ENCODE data around the gene CREBRF. TPM values are rescaled to one million over a fixed set of nuclear protein-coding genes. Genes with fewer than 3 reads are reported as not detected.

The CREBRF gene
- total RNA-seq, 1 experiment from 2014 or later = 12.3 TPM

GRCh38 chr5:173188280-173188679 is 132.1 kb downstream of the CREBRF start:
- Mint-ChIP-seq H3K4me1 (ENCODE audit: low read depth, unreplicated experiment) (no peaks in the 10 kb centered on the region), H3K9me3 (ENCODE audit: unreplicated experiment) (no peaks in the 10 kb centered on the region), H3K27me3 (ENCODE audit: insufficient read depth, unreplicated experiment) (no peaks in the 10 kb centered on the region), H3K4me3 (ENCODE audit: unreplicated experiment) (no peak overlapping the region), H3K27ac (ENCODE audit: unreplicated experiment) (no peak overlapping the region), H3K36me3 (ENCODE audit: insufficient read depth, unreplicated experiment) (no peaks in the 10 kb centered on the region)
- no peak for DNase-seq
- intact Hi-C loops (cut with micrococcal nuclease; ENCODE audit: unreplicated experiment) = no loop called here
- CTCF ChIA-PET = no interaction called here
- BruUV-seq (replicated peaks) = no TSS peak
- H3K4me3 ChIP-seq (ENCODE audit: low read depth, low read length) = no peak overlapping the region
- no peaks in the 10 kb centered on the region for H3K4me1 ChIP-seq
- H3K36me3 ChIP-seq (ENCODE audit: control insufficient read depth, insufficient read depth, low read length) = no peaks in the 10 kb centered on the region
- TF ChIP-seq, protein P1, sequence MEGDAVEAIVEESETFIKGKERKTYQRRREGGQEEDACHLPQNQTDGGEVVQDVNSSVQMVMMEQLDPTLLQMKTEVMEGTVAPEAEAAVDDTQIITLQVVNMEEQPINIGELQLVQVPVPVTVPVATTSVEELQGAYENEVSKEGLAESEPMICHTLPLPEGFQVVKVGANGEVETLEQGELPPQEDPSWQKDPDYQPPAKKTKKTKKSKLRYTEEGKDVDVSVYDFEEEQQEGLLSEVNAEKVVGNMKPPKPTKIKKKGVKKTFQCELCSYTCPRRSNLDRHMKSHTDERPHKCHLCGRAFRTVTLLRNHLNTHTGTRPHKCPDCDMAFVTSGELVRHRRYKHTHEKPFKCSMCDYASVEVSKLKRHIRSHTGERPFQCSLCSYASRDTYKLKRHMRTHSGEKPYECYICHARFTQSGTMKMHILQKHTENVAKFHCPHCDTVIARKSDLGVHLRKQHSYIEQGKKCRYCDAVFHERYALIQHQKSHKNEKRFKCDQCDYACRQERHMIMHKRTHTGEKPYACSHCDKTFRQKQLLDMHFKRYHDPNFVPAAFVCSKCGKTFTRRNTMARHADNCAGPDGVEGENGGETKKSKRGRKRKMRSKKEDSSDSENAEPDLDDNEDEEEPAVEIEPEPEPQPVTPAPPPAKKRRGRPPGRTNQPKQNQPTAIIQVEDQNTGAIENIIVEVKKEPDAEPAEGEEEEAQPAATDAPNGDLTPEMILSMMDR (IDR thresholded peaks at IDR 0.05; ENCODE audit: insufficient read depth in 1 of 2, low read depth in 1 of 2, low read length in 1 of 2, severe bottlenecking in 1 of 2, unreplicated experiment in 1 of 2) = no peak
- POLR2A ChIA-PET = no interaction called here
- no peaks in the 10 kb centered on the region for H3K9me3 ChIP-seq
- H3K27me3 ChIP-seq (replicated peaks; ENCODE audit: control insufficient read depth, insufficient read depth, low read length) = no peaks in the 10 kb centered on the region

Other genes starting within 250 kb of the CREBRF start
- gene ERGIC1, start 222.1 kb upstream of the CREBRF start, total RNA-seq (2022) = 152 and 161 TPM in 2 replicates
- gene RPL26L1, start 96.9 kb upstream of the CREBRF start, total RNA-seq (2022) = 42.1 and 43.8 TPM in 2 replicates
- gene ATP6V0E1, start 72.6 kb upstream of the CREBRF start, total RNA-seq (2022) = 205 and 216 TPM in 2 replicates
- 13.9 and 15.3 TPM in 2 replicates for gene BNIP1, start 88.2 kb downstream of the CREBRF start, total RNA-seq (2022)
- gene NKX2-5, start 178.9 kb downstream of the CREBRF start, total RNA-seq (2022) = not detected in 2 replicates